ENCODE results near the gene SLC29A3.

Gene SLC29A3

GRCh38 chr10:71324743-71325142 is 5.7 kb downstream of the SLC29A3 start:
- no peak for DNase-seq

DNA sequence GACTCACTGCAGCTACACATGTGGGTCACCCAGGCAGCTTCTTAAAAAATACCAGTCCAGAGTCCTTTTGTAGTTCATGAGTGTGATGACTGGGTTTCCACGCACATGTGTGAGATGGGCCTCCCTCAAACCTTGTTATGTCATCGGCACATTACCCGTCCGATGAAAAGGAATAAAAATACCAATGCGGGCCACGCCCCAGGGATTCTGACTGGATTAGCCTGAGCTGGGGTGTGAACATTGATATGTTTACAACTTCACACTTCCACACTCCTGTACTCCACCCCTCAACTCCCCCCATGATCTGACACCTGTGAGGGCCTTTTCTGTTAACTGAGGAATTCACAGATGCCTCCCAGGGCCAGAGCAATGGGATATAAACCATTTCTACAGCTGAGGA is 6.2 kb downstream of the SLC29A3 start:
- no peak for DNase-seq

- no peak for DNase-seq
Measured at GRCh38 chr10:71326464-71326881, 7.4 kb downstream of the SLC29A3 start.

GRCh38 chr10:71330789-71331404 is 11.8 kb downstream of the SLC29A3 start:
- no peak for DNase-seq

DNA sequence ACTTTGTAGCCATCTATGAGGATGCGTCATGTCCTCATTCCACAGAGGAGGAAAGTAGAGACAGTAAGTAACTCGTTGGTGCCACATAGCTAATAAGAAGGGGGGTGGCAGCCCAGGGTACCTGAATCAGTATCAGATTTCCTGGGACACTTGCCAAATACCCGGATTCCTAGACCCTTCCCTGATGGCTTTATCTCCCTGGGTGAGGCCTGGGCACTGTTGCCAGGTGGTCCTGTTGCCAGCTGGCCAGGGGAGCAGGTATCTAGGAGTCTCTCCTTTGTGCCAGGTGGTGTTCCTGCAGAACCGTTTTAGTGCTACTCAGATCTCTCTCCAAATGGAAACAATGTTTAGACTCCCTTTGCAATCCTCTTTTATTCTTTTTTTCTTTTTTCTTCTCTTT is 12.7 kb downstream of the SLC29A3 start:
- no peak for DNase-seq

DNA sequence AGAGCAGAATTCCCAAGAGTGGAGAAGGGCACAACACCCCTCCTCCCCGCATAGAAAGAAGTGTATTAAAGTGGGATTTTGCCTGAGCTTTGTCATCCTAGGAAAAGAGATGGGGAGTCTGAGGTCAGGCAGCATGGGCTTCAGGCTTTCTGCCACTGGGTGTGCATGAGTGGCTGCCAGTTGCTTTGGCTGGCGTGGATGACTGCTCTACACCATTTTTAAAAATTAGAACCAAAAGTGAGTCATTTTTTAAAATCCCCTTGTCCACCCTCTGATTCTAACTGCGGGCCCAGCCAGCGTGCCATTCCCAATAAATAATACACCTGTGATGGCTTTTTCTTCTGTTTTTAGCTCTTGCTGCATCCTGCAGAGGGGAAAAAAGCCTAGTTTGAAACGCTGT is 13.4 kb downstream of the SLC29A3 start:
- no peak for DNase-seq

GRCh38 chr10:71333129-71333887 is 14.2 kb downstream of the SLC29A3 start:
- no peak for DNase-seq

GRCh38 chr10:71334221-71334791 is 15.2 kb downstream of the SLC29A3 start:
- DNase-seq, result no peak

GRCh38 chr10:71335173-71335708 is 16.2 kb downstream of the SLC29A3 start:
- no peak for DNase-seq

DNA sequence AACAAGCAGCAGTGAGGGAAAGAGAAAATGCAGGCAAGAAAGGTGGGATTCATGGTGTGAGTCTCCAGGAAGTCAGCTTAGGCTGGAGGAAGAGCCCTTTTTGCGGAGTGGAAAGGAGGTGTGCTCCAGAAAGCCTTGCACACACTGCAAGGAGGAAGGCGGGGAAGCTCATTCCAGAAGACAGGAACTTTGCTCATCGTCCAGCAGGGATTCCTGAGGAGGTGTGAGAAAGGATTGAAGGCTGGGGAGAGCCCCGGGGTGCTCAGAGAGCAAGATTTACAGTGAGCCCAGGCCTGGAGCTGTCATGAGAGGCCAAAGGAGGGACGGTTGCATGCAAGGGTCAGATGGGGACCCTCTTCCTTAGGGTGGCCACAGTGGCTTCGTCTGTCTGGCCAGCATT is 17.6 kb downstream of the SLC29A3 start:
- DNase-seq, result no peak

- no peak for DNase-seq
Measured at GRCh38 chr10:71337219-71337701, 18.2 kb downstream of the SLC29A3 start.

DNA sequence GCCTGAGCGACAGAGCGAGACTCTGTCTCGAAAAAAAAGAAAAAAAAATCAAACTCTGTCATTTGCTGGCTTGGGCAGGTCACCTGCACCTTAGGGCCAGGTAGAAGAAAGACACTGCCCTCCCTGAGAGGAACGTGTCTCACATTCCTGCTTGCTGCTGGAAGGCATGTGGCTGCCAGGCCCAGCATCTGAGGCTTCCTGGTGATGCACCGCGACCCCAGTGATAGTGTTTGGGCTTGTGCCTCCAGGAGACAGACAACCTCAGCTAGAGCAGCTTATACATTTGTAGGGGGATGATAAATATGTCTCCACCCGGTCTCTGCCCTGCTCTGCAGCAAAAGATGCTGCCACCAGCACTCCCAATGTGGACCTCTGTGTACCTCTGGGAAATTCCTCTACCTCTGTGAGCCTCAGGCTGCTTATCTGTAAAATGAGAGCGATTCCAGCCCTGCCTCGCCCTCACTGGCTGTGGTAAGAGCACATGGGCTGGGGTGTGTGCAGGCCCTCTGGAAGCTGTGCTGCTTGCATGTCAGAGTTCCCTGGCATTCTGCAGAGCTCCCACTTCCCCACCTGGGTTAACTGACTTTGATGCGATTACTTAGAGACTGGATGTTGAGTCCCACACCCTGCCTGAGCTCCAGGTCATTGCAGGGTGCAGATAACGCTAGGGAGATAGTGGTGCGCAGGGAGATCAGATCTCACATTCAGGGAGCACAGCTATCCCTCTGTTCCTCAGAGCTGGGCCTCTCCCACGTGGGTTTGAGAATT is 19.9 kb downstream of the SLC29A3 start:
- DNase-seq, result no peak

DNA sequence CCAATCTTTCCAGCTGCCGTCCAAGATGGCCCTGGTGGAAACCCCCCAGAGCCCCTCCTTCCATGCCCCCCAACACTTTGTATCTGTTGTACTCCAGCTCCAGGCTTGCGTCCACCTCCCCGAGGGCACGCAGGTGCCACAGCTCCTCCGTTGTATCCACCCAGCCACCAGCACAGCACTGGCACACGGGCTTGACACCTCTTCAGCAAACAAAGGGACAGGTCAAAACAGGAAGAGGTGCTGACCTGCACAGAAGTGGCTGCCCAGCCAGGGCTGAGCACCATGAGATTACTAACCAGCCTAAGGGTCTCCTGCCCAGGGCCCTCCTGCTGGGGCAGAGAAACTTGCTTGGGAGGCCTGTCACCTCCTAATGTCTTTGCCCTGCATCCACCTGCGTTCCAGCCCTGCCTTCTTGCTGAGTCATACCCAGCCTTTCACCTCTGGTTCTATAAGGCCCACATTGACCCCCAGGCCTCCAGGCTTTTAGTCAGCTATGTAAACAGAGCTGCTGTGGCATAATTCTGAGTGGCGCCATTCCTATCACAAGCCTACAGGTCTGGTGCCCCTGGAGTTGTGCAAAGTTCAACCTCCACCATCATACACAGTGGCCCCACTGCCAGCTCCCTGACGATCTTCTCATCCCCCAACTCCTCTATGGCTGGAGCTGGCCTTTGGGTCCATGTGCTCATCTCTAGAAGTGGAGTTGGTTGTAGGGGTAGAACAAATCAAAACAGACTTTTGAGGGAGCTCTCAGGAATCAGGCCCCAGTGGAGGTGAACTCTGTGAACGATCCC is 20.9 kb downstream of the SLC29A3 start:
- DNase-seq, result no peak

DNA sequence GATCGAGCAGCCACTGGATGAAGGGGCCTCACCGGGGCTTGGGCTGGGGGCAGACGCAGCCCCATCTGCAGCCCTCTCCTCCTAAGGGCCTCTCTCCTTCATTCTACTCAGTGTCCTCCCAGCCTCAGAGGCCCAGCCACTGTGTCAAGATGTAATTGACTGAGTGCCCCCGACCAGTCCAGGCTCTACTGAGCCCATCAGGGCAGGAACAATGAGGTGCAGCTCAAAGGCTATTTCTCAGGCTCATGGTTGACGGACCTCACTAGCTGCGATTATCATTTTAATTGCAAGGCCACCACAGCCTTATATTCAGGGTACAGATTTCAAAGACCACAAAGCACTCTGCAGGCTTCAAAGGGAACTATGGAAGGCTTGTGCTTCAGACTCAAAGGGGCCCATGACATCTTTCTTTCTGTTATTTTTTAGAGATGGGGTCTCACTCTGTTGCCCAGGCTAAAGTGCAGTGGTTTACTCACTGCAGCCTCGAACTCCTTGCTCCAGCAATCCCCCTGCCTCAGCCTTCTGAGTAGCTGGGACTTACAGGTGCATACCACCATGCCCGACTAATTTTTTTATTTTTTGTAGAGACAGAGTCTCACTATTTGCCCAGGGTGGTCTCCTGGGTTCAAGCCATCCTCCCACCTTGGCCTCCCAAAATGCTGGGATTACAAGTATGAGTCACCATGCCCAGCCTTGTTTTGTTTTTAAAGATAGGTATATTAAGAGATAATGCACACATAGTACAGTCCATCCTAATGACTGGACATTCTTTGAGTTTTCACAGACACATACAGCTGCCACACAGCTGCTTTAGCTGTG is 23.7 kb downstream of the SLC29A3 start:
- no peak for DNase-seq

GRCh38 chr10:71343392-71343773 is 24.3 kb downstream of the SLC29A3 start:
- no peak for DNase-seq

- no peak for DNase-seq
Measured at GRCh38 chr10:71344154-71344925, 25.3 kb downstream of the SLC29A3 start.

DNA sequence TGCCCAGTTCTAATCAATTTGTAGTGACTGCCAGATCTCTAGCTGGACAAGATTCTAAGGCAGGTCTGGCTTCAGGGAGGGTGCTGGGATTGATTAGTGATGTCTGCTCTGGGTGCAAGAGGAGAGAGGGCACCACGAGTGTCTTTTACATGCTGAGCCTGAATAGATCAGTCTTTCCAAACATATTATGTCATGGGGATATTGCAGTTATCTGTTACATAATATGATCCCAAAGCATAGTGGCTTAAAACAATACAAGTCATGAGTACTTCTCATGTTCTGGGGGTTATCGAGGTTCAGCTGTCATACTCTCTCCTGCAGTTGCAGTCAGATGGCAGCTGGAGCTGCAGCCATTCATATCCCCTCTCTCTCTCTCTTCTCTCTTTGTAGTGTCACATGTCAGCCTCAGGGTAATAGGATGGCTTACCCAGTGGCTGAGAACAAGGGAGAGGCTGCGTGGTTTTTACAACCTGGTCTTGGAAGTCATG is 26.0 kb downstream of the SLC29A3 start:
- DNase-seq, result no peak

GRCh38 chr10:71345694-71346093 is 26.6 kb downstream of the SLC29A3 start:
- DNase-seq, result no peak

DNA sequence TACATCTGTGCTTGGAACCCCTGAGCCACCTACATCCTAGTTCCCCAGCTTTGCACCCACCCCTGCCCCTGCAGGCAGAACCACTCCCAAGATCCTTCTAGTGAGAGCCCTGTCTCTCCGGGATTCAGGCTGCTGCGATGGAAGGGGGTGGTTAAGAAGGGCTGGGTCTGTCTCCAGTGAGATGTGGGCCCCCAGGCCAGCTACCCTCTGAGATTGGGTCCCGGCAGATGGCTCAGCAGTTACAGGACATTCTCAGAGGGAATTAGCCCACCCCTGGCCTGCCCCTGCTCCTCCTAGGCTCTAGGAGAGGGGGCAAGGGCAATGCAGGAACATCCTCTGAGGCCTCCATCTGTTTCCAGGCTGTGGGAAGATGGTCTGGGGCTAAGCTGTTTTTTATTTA is 27.7 kb downstream of the SLC29A3 start:
- no peak for DNase-seq

Measured in activated naive CD4-positive, alpha-beta T cell treated with Interleukin-2 at 50 U/mL for 16 hours (primary cell).